Activated naive CD4-positive, alpha-beta T cell treated with anti-CD3 and anti-CD28 coated beads, Interleukin-2, amount 10 ng/mL, durations not matched to agents 7 days and 5 days (primary cell): Measurements from ENCODE around the gene SRSF4.
A peak's percentile ranks its signal among the peaks of the same experiment; 100 is the strongest.

Experiments used
- CTCF ChIA-PET: fragments of 350-600 bp; sonication (Branson Sonifier 250); formaldehyde crosslinking; loops from one replicate; lab custom pipeline; 2021; ENCODE audit warnings: antibody characterized with exemption; lab: Charles Lee
- DNase-seq: peaks from one replicate; pipeline ENCODE4 v3.0.0-alpha.2; 2020
- H3K27ac Mint-ChIP-seq: one replicate; pipeline ENCODE4 v1.8.0; 2021; ENCODE audit warnings: mild to moderate bottlenecking, moderate library complexity, mixed read lengths
- H3K27me3 Mint-ChIP-seq: one replicate; pipeline ENCODE4 v1.8.0; 2021; ENCODE audit warnings: mild to moderate bottlenecking, mixed read lengths
- H3K36me3 Mint-ChIP-seq: one replicate; pipeline ENCODE4 v1.8.0; 2021; ENCODE audit warnings: mixed read lengths
- H3K4me1 Mint-ChIP-seq: one replicate; pipeline ENCODE4 v1.8.0; 2021; ENCODE audit warnings: mixed read lengths
- H3K4me3 Mint-ChIP-seq: one replicate; pipeline ENCODE4 v1.8.0; 2021; ENCODE audit warnings: mild to moderate bottlenecking, moderate library complexity, mixed read lengths
- H3K9me3 Mint-ChIP-seq: one replicate; pipeline ENCODE4 v1.8.0; 2021; ENCODE audit warnings: mixed read lengths

Gene SRSF4

DNA sequence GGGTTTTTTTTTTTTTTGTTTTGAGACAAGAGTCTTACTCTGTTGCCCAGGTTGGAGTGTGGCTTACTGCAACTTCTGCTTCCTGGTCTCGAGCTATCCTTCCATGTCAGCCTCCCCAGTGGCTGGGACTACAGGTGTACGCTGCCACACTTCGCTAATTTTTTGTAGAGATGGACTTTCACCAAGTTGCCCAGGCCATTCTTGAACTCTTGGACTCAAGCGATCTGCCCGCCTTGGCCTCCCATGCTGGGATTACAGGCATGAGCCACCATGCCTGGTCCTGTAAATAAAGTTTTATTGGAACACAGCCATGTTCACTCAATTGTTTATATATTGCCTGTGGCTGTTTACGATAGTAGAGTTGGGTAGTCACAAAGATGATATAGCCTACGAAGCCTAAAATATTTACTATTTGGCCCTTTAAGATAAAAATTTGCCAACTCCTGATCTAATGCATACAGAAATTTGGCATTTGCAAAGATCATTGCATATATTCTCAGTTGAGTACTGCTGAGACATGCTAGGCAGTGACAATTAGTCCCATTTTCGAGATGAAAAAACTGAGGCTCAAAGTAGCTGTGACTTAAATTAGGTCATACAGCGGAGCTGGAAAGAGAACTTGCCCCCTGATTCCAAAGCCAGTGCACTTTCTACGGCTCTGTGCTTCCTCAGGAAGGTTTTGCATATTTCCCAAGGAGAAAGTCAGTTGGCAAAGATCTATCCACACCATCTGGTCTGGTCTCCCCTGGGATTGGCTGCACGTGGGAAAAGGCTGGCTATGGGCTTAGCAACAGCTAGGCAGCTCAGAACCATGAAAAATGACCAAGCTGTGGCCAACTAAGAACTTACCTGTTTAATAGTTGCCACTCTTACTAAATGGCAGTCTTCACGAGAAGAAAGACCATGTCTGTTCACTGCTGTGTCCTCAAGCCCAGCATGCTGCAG, 29.7 kb upstream of the SRSF4 start:
- Mint-ChIP-seq H3K27me3 (no peaks in the 10 kb centered on the region), H3K4me1 (no peaks in the 10 kb centered on the region), H3K36me3 (peaks cover 15% of the 10 kb centered on the region), H3K4me3 (no peak overlapping the region), H3K9me3 (no peaks in the 10 kb centered on the region), H3K27ac (no peak overlapping the region)
- CTCF ChIA-PET, result interaction anchor here (1.2 kb wide), 1 partner anchor 9 kb away, joined by 3 read pairs; no protein-coding TSS in a partner anchor
- no peak for DNase-seq

DNA sequence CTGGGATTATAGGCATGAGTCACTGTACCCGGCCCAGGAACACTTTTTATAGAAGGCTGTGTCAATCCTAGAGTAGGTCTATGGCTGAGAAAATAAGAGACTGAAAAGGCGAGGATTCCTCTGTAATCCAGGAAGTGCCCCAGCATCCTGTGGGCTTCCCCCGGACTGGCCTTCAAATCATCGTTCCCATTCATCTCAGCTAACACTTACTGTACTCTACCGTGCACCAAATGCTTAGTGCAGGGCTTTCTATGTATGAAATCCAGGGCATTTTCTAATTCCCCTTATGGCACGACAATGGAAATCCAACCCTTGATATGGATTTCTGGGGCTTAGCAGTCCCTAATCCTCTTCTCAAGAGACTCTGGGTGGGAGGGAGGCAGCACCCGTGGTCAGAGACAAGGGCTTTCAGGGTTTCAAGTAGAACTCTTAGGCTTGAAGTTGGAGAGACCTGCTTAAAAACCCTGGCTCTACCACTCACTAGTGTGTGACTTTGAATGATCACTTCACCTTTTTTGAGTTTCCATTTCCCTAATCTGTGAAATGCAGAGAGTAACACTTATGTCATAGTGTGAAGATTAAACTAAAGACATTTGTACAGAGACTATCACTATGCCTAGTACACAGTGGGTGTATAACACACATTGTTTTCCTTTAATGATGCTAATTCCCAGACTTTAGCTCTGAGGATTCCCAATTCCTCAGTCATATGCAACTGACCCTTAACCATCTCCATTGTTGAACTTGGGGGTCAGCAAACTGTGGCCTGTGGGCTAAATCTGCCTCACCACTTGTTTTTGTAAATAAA, 28.8 kb upstream of the SRSF4 start:
- Mint-ChIP-seq H3K4me3 (no peak overlapping the region), H3K36me3 (peaks cover 15% of the 10 kb centered on the region), H3K27ac (no peak overlapping the region), H3K4me1 (no peaks in the 10 kb centered on the region), H3K9me3 (no peaks in the 10 kb centered on the region), H3K27me3 (no peaks in the 10 kb centered on the region)
- CTCF ChIA-PET, result interaction anchor here (1.2 kb wide), 1 partner anchor 8 kb away, joined by 3 read pairs; no protein-coding TSS in a partner anchor
- no peak for DNase-seq

DNA sequence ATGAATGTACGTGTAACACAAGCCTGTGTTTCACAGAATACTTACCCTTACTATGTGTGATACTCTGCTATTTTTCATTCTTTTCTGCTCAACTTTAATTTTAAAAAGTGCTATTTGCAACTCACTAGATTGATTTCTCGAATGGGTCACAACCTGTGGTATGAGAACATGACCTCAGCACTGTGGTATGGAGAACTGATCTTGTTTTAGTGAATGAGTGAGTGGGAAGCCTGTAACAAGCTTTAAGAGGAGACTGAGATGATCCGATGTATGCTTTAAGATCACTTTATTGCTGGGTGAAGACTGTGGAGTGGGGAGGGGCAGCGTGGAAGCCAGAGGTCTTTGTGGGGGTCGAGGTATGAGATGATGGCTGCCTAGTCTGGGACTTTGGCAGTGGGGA, 27.5 kb upstream of the SRSF4 start:
- DNase-seq, result no peak
- CTCF ChIA-PET, result no interaction called here
- H3K4me3 Mint-ChIP-seq, result no peak overlapping the region

DNA sequence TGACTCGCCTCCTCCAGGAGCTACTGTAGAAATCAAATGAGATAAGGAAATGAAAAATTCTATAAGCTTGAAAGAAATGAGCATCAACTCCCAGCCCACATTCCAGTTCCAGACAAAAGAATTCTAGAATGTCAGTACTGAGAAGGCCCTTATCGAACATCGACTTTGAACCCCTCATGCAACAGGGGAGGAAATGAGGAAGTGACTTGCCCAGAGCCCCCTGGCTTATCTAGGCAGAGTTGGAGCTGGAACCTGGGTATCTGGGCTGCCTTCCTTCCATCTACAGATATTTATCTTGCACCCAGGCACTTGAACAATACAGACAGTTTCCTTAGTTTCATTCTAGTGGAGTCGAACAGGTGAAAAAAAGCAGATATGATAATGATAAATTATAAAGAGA, 26.7 kb upstream of the SRSF4 start:
- Mint-ChIP-seq H3K27me3 (no peaks in the 10 kb centered on the region), H3K4me1 (no peaks in the 10 kb centered on the region), H3K4me3 (no peak overlapping the region), H3K27ac (no peak overlapping the region), H3K9me3 (no peaks in the 10 kb centered on the region), H3K36me3 (peaks cover 10% of the 10 kb centered on the region)
- CTCF ChIA-PET, result no interaction called here
- DNase-seq, result no peak

More for the DNA sequence above, 27.5 kb upstream of the SRSF4 start:
- H3K4me1 Mint-ChIP-seq, result no peaks in the 10 kb centered on the region
- H3K27me3 Mint-ChIP-seq, result no peaks in the 10 kb centered on the region
- peaks cover 10% of the 10 kb centered on the region for H3K36me3 Mint-ChIP-seq
- H3K27ac Mint-ChIP-seq, result no peak overlapping the region
- no peaks in the 10 kb centered on the region for H3K9me3 Mint-ChIP-seq

DNA sequence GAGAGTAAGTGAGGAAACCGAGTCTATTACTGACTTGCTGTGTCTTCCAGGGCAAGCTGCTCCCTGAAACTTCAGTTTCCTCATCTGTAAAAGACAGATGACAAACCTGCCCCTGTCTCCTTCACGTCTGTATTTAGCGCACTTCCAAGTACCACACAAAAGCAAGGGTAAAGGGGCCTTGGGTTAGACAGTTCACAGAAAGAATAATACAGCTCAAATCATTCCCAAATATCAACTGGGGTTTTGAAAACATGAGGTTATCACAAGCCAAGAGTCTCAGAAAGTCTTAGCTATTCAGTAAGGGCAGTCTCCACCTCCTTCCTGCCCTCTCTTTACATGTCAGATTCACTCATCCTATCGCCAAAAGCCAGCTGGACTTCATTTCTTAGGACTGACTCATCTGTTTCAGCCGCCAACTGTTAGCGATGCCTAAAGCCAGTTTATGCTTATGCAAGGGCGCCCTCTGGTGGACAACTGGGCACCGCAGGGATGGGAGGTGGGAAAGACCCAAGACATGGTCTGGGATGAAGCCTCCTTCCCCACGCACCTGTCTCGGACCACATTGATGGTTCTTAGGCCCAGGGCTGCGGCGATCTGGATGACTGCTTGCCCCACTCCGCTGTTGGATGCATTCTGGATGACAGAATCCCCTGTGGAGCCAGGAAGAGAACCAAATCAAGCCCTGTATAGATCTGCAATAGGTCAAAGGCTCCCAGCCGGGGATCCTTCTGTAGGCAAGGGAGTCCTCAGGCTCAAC, 21.1 kb upstream of the SRSF4 start:
- no peak overlapping the region for H3K4me3 Mint-ChIP-seq
- H3K36me3 Mint-ChIP-seq, result peaks cover 4% of the 10 kb centered on the region
- no peaks in the 10 kb centered on the region for H3K9me3 Mint-ChIP-seq
- H3K27ac Mint-ChIP-seq, result no peak overlapping the region
- H3K4me1 Mint-ChIP-seq, result peaks cover 3% of the 10 kb centered on the region
- no peaks in the 10 kb centered on the region for H3K27me3 Mint-ChIP-seq
- CTCF ChIA-PET, result interaction anchor here (0.8 to 9.0 kb wide), 32 partner anchors 8 to 428 kb away, joined by 3 to 221 read pairs (median 4); partner anchors contain the start of gene SRSF4
- peak; percentile 92 for DNase-seq

DNA sequence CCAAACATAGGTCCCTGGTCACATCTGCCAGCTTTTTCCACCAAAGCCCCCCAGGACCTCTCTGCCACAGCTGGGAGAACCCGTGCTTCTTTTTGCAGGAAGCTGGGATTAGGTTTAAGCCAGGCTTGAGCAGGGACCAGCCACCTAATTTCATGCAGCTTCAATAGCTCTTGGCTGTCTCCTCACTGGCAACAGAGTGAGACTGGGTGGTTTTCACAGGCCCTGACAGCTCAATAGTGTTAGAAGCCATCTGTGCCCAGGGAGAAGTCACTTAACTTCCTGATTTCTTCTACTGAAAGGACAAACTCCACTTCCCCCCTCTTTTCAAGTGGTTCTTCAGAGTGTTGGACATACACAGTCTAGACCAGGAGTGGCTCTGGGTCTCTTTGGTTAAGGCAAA, 20.4 kb upstream of the SRSF4 start:
- peaks cover 4% of the 10 kb centered on the region for H3K36me3 Mint-ChIP-seq
- H3K9me3 Mint-ChIP-seq, result no peaks in the 10 kb centered on the region
- no peak overlapping the region for H3K4me3 Mint-ChIP-seq
- no peaks in the 10 kb centered on the region for H3K27me3 Mint-ChIP-seq
- peaks cover 5% of the 10 kb centered on the region for H3K4me1 Mint-ChIP-seq
- no peak for DNase-seq
- CTCF ChIA-PET, result interaction anchor here (0.8 to 9.0 kb wide), 30 partner anchors 9 to 427 kb away, joined by 3 to 221 read pairs (median 5); partner anchors contain the start of gene SRSF4
- no peak overlapping the region for H3K27ac Mint-ChIP-seq

DNA sequence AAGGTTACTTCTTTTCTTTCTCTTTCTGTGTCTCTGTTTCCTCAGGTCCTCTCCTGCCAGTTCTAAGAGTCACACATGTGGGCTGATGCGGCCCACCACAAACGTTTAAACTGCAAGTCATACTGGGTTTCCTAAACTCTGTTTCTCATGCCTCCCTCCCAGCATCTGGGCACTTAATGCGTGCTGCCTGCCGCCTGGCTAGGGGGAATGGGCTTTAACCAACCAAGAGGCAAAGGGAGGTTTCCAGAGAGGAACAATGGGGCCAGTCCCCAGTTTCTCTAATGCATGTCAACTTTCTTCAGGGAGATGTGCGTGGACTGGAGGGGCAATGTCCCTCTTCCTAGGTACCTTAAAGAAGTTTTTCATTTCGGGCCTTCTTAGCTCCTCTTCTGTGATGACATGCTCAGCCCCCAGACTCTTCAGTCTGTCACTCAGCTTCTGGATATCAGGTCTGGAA, 19.9 kb upstream of the SRSF4 start:
- H3K4me1 Mint-ChIP-seq, result peaks cover 5% of the 10 kb centered on the region
- H3K9me3 Mint-ChIP-seq, result no peaks in the 10 kb centered on the region
- CTCF ChIA-PET, result interaction anchor here (0.9 to 9.0 kb wide), 21 partner anchors 10 to 427 kb away, joined by 3 to 221 read pairs (median 5); partner anchors contain the start of genes SRSF4 and TMEM200B
- no peak for DNase-seq
- no peak overlapping the region for H3K27ac Mint-ChIP-seq
- H3K36me3 Mint-ChIP-seq, result peaks cover 4% of the 10 kb centered on the region
- no peak overlapping the region for H3K4me3 Mint-ChIP-seq
- no peaks in the 10 kb centered on the region for H3K27me3 Mint-ChIP-seq

DNA sequence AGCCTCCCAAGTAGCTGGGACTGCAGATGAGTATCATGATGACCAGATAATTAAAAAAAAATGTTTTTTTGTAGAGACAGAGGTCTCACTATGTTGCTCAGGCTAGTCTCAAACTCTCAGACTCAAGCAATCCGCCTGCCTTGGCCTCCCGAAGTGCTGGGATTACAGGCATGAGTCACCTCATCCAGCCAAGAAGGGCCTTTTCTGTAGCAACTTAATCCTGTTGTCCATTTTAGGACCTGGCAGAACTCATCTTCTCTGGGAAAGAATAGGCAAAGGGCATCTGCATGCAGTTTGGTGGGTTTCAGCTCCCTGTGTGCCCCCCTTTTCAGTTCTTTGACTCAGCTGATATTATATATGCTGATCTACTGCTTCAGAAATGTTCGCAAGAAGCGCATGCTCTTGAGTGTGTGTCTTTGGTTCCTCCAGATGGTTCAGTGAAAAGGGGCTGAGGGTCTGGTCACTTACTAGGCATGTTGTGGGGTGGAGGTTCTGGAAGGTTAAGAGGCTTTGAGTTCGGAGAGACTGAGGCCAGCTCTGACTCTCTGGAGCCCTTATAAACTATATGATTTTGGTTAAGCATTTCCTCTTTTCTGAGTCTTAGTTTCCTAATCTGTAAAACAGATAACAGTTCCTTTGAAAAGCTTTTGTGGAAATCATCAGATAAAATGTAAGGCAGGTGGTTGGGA, 19.4 kb upstream of the SRSF4 start:
- Mint-ChIP-seq H3K27ac (no peak overlapping the region), H3K36me3 (peaks cover 4% of the 10 kb centered on the region), H3K27me3 (no peaks in the 10 kb centered on the region), H3K4me3 (no peak overlapping the region), H3K4me1 (peaks cover 5% of the 10 kb centered on the region), H3K9me3 (no peaks in the 10 kb centered on the region)
- CTCF ChIA-PET, result interaction anchor here (0.9 to 9.0 kb wide), 8 partner anchors 9 to 320 kb away, joined by 3 to 221 read pairs (median 6); partner anchors contain the start of genes SRSF4 and TMEM200B
- no peak for DNase-seq

DNA sequence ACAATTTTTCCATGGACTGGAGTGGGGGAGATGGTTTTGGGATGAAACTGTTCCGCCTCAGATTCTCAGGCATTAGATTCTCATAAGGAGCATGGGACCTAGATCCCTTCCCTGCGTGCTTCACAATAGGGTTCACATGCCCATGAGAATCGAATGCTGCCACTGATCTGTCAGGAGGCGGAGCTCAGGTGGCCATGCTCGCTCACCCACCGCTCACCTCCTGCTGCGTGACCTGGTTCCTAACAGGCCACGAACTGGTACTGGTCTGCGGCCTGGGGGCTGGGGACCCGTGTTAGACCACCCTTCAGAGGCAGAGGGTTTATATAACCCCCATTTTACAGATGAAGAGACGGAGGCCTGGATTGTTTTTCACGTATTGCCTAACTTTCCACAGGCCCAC, 16.3 kb upstream of the SRSF4 start:
- no peak for DNase-seq
- no peak overlapping the region for H3K4me3 Mint-ChIP-seq
- no peaks in the 10 kb centered on the region for H3K27me3 Mint-ChIP-seq
- H3K36me3 Mint-ChIP-seq, result peaks cover 9% of the 10 kb centered on the region
- CTCF ChIA-PET, result interaction anchor here (0.6 to 9.0 kb wide), 15 partner anchors 10 to 838 kb away, joined by 3 to 221 read pairs (median 6); partner anchors contain the start of genes SRSF4 and TMEM200B
- no peaks in the 10 kb centered on the region for H3K9me3 Mint-ChIP-seq
- H3K27ac Mint-ChIP-seq, result no peak overlapping the region
- peaks cover 5% of the 10 kb centered on the region for H3K4me1 Mint-ChIP-seq

DNA sequence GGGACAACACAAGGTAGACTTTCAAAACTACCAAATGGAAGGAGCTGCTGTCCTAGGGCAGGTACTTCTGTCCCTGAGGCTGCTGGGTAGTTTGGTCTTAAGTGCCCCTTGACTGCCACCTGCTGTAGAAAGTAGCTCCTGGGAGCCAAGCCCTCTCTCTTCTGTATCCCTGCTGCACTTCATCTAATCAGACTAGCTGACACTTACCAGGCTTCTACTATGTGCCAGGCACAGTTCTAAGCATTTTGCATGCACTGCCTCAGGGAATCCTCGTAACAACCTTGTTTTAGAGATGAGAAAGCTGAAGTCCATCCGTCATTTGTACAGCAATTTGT, 15.9 kb upstream of the SRSF4 start:
- DNase-seq, result peak; percentile 69
- Mint-ChIP-seq H3K27ac (no peak overlapping the region), H3K4me1 (peaks cover 2% of the 10 kb centered on the region)

DNA sequence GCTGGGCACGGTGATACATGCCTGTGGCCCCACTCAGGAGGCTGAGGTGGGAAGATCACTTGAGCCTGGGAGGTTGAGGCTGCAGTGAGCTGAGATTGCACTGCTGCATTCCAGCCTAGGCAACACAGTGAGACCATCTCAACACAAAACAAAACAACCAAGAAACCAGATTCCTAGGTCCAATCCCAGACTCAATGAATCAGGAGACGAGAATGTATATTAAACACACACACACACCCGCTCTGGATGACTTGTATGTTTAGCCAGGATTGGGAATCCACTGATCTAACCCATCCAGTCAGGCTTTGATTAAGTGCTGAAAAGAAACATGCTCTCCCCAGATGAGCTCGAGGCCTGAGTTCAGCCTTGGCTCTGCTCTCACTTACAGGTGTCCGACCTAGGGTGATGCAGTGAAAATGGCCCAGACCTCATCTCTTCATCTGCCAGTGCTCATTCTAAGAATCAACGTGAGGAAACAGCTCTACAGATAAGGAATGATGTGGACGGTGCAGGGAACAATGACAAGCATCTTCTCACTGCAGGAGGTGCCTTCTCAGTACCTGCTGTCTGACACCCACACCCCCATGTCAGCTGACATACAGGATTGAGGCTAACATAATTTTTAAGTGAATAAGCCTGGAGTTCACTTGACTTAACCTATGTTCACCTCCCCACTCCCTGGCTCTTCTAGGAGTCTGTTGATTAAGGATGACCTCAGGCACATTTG, 15.3 kb upstream of the SRSF4 start:
- H3K9me3 Mint-ChIP-seq, result no peaks in the 10 kb centered on the region
- H3K36me3 Mint-ChIP-seq, result peaks cover 9% of the 10 kb centered on the region
- CTCF ChIA-PET, result interaction anchor here (0.6 to 9.0 kb wide), 15 partner anchors 9 to 837 kb away, joined by 3 to 221 read pairs (median 6); partner anchors contain the start of genes SRSF4 and TMEM200B
- H3K4me1 Mint-ChIP-seq, result peaks cover 2% of the 10 kb centered on the region
- H3K27ac Mint-ChIP-seq, result no peak overlapping the region
- H3K4me3 Mint-ChIP-seq, result no peak overlapping the region
- no peak for DNase-seq
- H3K27me3 Mint-ChIP-seq, result no peaks in the 10 kb centered on the region

More for the DNA sequence above, 15.9 kb upstream of the SRSF4 start:
- H3K27me3 Mint-ChIP-seq, result no peaks in the 10 kb centered on the region
- no peaks in the 10 kb centered on the region for H3K9me3 Mint-ChIP-seq
- H3K36me3 Mint-ChIP-seq, result peaks cover 9% of the 10 kb centered on the region
- H3K4me3 Mint-ChIP-seq, result no peak overlapping the region
- CTCF ChIA-PET, result interaction anchor here (0.6 to 9.0 kb wide), 15 partner anchors 9 to 838 kb away, joined by 3 to 221 read pairs (median 6); partner anchors contain the start of genes SRSF4 and TMEM200B

DNA sequence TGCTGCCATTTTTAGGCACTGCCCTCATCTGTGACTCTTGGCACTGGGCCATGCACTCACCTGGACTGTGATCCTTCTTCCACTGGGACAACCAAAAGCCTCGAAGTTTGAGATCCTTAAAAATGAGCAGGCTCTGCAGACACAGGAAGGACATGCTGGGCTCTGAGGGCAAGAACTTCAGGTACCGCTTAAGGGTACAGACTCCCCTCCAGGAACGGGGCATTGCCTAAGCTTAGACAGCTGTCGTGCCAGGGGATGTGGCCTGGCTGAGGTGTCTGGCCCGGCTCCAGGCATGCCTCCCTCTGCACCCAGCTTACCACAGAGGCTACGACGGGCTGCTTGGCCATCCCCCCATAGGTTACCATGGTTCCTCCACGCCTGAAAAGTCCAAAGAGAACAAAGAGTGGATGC, 14.2 kb upstream of the SRSF4 start:
- Mint-ChIP-seq H3K4me1 (peaks cover 2% of the 10 kb centered on the region), H3K9me3 (no peaks in the 10 kb centered on the region), H3K27ac (no peak overlapping the region), H3K27me3 (no peaks in the 10 kb centered on the region), H3K36me3 (peaks cover 6% of the 10 kb centered on the region), H3K4me3 (no peak overlapping the region)
- no peak for DNase-seq
- CTCF ChIA-PET, result interaction anchor here (1.0 to 9.0 kb wide), 4 partner anchors 13 to 315 kb away, joined by 3 to 221 read pairs (median 12); no protein-coding TSS in a partner anchor
